ENCODE data around the gene TMEM163. TPM values are rescaled to one million over a fixed set of nuclear protein-coding genes. Genes with fewer than 3 reads are reported as not detected.
A peak's percentile ranks its signal among the peaks of the same experiment; 100 is the strongest.

The TMEM163 gene
- total RNA-seq, 1 donor from 2014 or later = 6.0 TPM

GRCh38 chr2:134737671-134738070, 18.9 kb upstream of the TMEM163 start:
- CTCF ChIA-PET = no interaction called here
- peak overlapping the region; percentile 97 for H3K27ac Mint-ChIP-seq
- POLR2A ChIA-PET = interaction anchor here (0.5 to 3.5 kb wide), 4 partner anchors 18 to 314 kb away, joined by 3 to 33 read pairs (median 12); partner anchors contain the start of genes CCNT2, RAB3GAP1 and TMEM163
- no peak for DNase-seq
- TF ChIP-seq CTCF (IDR thresholded peaks at IDR 0.05) = no peak
- H3K36me3 Mint-ChIP-seq (ENCODE audit: low read depth) = no peaks in the 10 kb centered on the region
- intact Hi-C loops (cut with micrococcal nuclease) = loop anchor here (10.0 kb wide), 4 partner anchors 317 to 797 kb away; partner anchors contain the start of genes R3HDM1, RAB3GAP1 and ZRANB3
- peak overlapping the region; percentile 48 for H3K4me3 Mint-ChIP-seq
- H3K4me1 Mint-ChIP-seq = peaks cover 72% of the 10 kb centered on the region
- ATAC-seq (ENCODE audit: low read depth) = no peak
- no peaks in the 10 kb centered on the region for H3K27me3 Mint-ChIP-seq
- H3K9me3 Mint-ChIP-seq = no peaks in the 10 kb centered on the region

- H3K9me3 Mint-ChIP-seq = peaks cover 3% of the 10 kb centered on the region
- POLR2A ChIA-PET = no interaction called here
- TF ChIP-seq CTCF (IDR thresholded peaks at IDR 0.05) = no peak
- peak overlapping the region; percentile 97 for H3K27ac Mint-ChIP-seq
- H3K36me3 Mint-ChIP-seq (ENCODE audit: low read depth) = no peaks in the 10 kb centered on the region
- DNase-seq (no peak), ATAC-seq (ENCODE audit: low read depth) (no peak)
- CTCF ChIA-PET = interaction anchor here (1.2 kb wide), 1 partner anchor 19 kb away, joined by 3 read pairs; no protein-coding TSS in a partner anchor
- H3K27me3 Mint-ChIP-seq = no peaks in the 10 kb centered on the region
- intact Hi-C loops (cut with micrococcal nuclease) = loop anchor here (10.0 kb wide), 4 partner anchors 318 to 798 kb away; partner anchors contain the start of genes R3HDM1, RAB3GAP1 and ZRANB3
- peak overlapping the region; percentile 54 for H3K4me3 Mint-ChIP-seq
- H3K4me1 Mint-ChIP-seq = peaks cover 70% of the 10 kb centered on the region
These were observed 17.5 kb upstream of the TMEM163 start for GRCh38 chr2:134736167-134736880.

GRCh38 chr2:134728163-134728562, 9.4 kb upstream of the TMEM163 start:
- Mint-ChIP-seq H3K27me3 (peaks cover 6% of the 10 kb centered on the region), H3K27ac (no peak overlapping the region), H3K9me3 (peaks cover 3% of the 10 kb centered on the region), H3K36me3 (ENCODE audit: low read depth) (no peaks in the 10 kb centered on the region), H3K4me1 (no peaks in the 10 kb centered on the region), H3K4me3 (no peak overlapping the region)
- intact Hi-C loops (cut with micrococcal nuclease) = no loop called here
- ChIA-PET POLR2A (no interaction called here), CTCF (no interaction called here)
- DNase-seq (no peak), ATAC-seq (ENCODE audit: low read depth) (no peak)
- TF ChIP-seq CTCF (IDR thresholded peaks at IDR 0.05) = no peak

- no peak for TF ChIP-seq CTCF (IDR thresholded peaks at IDR 0.05)
- no peak overlapping the region for H3K4me3 Mint-ChIP-seq
- H3K27me3 Mint-ChIP-seq = peaks cover 6% of the 10 kb centered on the region
- peaks cover 3% of the 10 kb centered on the region for H3K9me3 Mint-ChIP-seq
- no peak for ATAC-seq (ENCODE audit: low read depth)
- no peaks in the 10 kb centered on the region for H3K4me1 Mint-ChIP-seq
- CTCF ChIA-PET = no interaction called here
- DNase-seq = no peak
- POLR2A ChIA-PET = no interaction called here
- intact Hi-C loops (cut with micrococcal nuclease) = no loop called here
- no peak overlapping the region for H3K27ac Mint-ChIP-seq
- H3K36me3 Mint-ChIP-seq (ENCODE audit: low read depth) = no peaks in the 10 kb centered on the region
These were observed 8.6 kb upstream of the TMEM163 start for GRCh38 chr2:134727385-134727784.

GRCh38 chr2:134726645-134727044, 7.8 kb upstream of the TMEM163 start:
- CTCF ChIA-PET = no interaction called here
- no peak overlapping the region for H3K27ac Mint-ChIP-seq
- H3K4me1 Mint-ChIP-seq = no peaks in the 10 kb centered on the region
- H3K27me3 Mint-ChIP-seq = peaks cover 6% of the 10 kb centered on the region
- no peaks in the 10 kb centered on the region for H3K36me3 Mint-ChIP-seq (ENCODE audit: low read depth)
- intact Hi-C loops (cut with micrococcal nuclease) = no loop called here
- POLR2A ChIA-PET = no interaction called here
- peaks cover 3% of the 10 kb centered on the region for H3K9me3 Mint-ChIP-seq
- no peak overlapping the region for H3K4me3 Mint-ChIP-seq
- no peak for TF ChIP-seq CTCF (IDR thresholded peaks at IDR 0.05)
- DNase-seq (no peak), ATAC-seq (ENCODE audit: low read depth) (no peak)

All from activated B cell treated with CpG ODN at 0.5 μM for 24 hours (primary cell).